Vagina (tissue), 2 donors: ENCODE results near the gene MST1R. TPM values are rescaled to one million over a fixed set of nuclear protein-coding genes. Genes with fewer than 3 reads are reported as not detected.
A peak's percentile ranks its signal among the peaks of the same experiment; 100 is the strongest.
"Not testable (repeated sequence)": the region's sequence is repeated elsewhere in the genome, so short reads cannot be mapped to it uniquely, and the experiment has no call there.

Source experiments
- DNase-seq, 2 donors: peaks; one replicate each; pipeline ENCODE4 v3.0.0-alpha.2; 2017; ENCODE audit errors: extremely low spot score in 2 of 2
- H3K27ac ChIP-seq: fragments of 200-600 bp; sonication (generic); one replicate; pipeline ENCODE4 v1.5.1; 2019
- H3K27me3 ChIP-seq: fragments of 200-600 bp; sonication (generic); one replicate; pipeline ENCODE4 v1.5.1; 2019
- H3K36me3 ChIP-seq, 2 donors: fragments of 200-600 bp; sonication (generic); one replicate each; pipeline ENCODE4 v1.5.1; 2017 to 2019
- H3K4me1 ChIP-seq: fragments of 200-600 bp; sonication (generic); one replicate; pipeline ENCODE4 v1.5.1; 2019
- H3K4me3 ChIP-seq, 2 donors: fragments of 200-600 bp; sonication (generic); 1 replicate in 1 of 2; 2 replicates in 1 of 2; pipeline ENCODE4 v1.5.1; 2016 to 2019
- H3K9me3 ChIP-seq: fragments of 200-600 bp; sonication (generic); one replicate; pipeline ENCODE4 v1.5.1; 2019
- CTCF ChIP-seq, 3 experiments: fragments of 450-650 bp in 2 of 3; fragments of 200-600 bp in 1 of 3; sonication (generic) in 1 of 3; IDR thresholded peaks; one replicate each; pipeline ENCODE4 v1.5.1; 2017 to 2019; ENCODE audit warnings: antibody characterized with exemption in 3 of 3, mild to moderate bottlenecking in 2 of 3, moderate library complexity in 2 of 3
- POLR2A ChIP-seq, 2 donors: fragments of 450-650 bp; IDR thresholded peaks; one replicate each; pipeline ENCODE4 v1.6.1; 2017; ENCODE audit warnings: antibody characterized with exemption in 2 of 2, mild to moderate bottlenecking in 2 of 2, moderate library complexity in 2 of 2
- POLR2AphosphoS5 ChIP-seq, 2 donors: sonication (generic); formaldehyde crosslinking; IDR thresholded peaks; one replicate each; pipeline ENCODE4 v1.9.0; 2017; ENCODE audit warnings: antibody characterized with exemption in 2 of 2, mild to moderate bottlenecking in 2 of 2, low read depth in 1 of 2; ENCODE audit not compliant: insufficient read depth in 1 of 2
- intact Hi-C: fragments of 100-400 bp; cut with DNase I; formaldehyde crosslinking; loops from one replicate; pipeline ENCODE4 v1.15.1; 2023
- total RNA-seq: library from RNA; depleted of rRNA; stranded (reverse); fragments of >200 nt; gene quantifications from one replicate; pipeline ENCODE4 v1.2.3, GENCODE V29; 2016

The MST1R gene
- total RNA-seq, 1 donor from 2014 or later, result 38.1 TPM

- Histone ChIP-seq H3K9me3 (no peaks in the 10 kb centered on the region), H3K27ac (peak within 1 kb of the TSS; percentile 84), H3K27me3 (no peaks in the 10 kb centered on the region), H3K36me3 (no peaks in the 10 kb centered on the region), H3K4me3 (peak within 1 kb of the TSS; percentile 60 to 79), H3K4me1 (peaks cover 27% of the 10 kb centered on the region)
- intact Hi-C loops, result no loop called here
- DNase-seq, result peak; percentile 97 to 98
- TF ChIP-seq POLR2A (IDR thresholded peaks at IDR 0.05) (peak in 1 of 2 donors; percentile 65), POLR2AphosphoS5 (IDR thresholded peaks at IDR 0.05; ENCODE audit: insufficient read depth in 1 of 2, low read depth in 1 of 2) (peak; percentile 98), CTCF (IDR thresholded peaks at IDR 0.05) (no peak)
Observed at GRCh38 chr3:49939858-49940666, 36.4 kb upstream of the MST1R start, which contains the start of gene RBM6. RBM6 (plus strand) TSS chr3:49940150; CDS start chr3:49962642, 22,492 bp downstream.

DNA sequence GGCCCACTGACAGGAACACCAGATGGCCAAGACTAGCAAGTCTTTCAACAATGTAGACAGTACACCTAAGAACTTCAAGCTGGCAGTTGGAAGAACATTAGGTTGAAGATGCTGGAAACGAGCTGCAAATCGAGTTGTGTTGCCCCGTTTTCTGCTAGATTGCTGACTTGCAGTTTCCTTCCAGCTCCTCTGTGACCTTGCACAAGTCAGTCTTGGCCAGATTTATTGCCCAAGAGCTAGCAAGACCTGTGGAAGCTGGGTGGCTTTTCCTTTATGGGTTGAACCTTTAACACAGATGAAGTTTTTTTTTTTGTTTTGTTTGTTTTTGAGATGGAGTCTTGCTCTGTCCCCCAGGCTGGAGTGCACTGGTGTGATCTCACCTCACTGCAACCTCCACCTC is 33.4 kb upstream of the MST1R start:
- TF ChIP-seq POLR2AphosphoS5 (IDR thresholded peaks at IDR 0.05; ENCODE audit: insufficient read depth in 1 of 2, low read depth in 1 of 2) (no peak), CTCF (IDR thresholded peaks at IDR 0.05) (no peak), POLR2A (IDR thresholded peaks at IDR 0.05) (no peak)
- intact Hi-C loops, result no loop called here
- peaks cover 15% of the 10 kb centered on the region for H3K4me1 ChIP-seq
- H3K27me3 ChIP-seq, result no peaks in the 10 kb centered on the region
- H3K27ac ChIP-seq, result no peak overlapping the region
- no peaks in the 10 kb centered on the region for H3K9me3 ChIP-seq
- H3K36me3 ChIP-seq, result no peaks in the 10 kb centered on the region
- H3K4me3 ChIP-seq, result no peak overlapping the region
- DNase-seq, result no peak

- DNase-seq, H3K9me3 ChIP-seq, H3K27ac ChIP-seq, H3K4me3 ChIP-seq, H3K36me3 ChIP-seq, H3K27me3 ChIP-seq, intact Hi-C loops: not testable (repeated sequence)
- H3K4me1 ChIP-seq, result peaks cover 23% of the 10 kb centered on the region
Observed at GRCh38 chr3:49932281-49932680, 28.6 kb upstream of the MST1R start.

DNA sequence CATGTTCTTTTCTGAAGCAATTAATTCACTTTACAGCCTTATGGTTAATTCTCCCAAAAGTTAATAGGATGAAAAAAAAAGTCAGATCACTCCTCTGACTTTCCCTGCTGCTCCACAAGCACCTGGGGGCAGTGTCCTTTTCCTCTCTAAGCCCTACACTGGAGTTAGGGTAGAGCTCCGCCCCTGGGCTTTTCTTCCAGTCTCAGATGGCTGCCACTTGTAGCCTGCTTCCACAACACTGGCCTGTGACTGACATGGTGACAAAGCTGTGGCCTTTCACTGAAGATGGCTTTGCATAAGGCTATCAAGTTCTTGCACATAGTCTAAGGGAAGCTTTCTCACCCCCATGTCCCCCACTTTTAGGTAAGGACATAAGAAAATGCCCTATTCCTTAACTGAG is 27.2 kb upstream of the MST1R start:
- intact Hi-C loops, result no loop called here
- Histone ChIP-seq H3K4me1 (peaks cover 23% of the 10 kb centered on the region), H3K4me3 (no peak overlapping the region), H3K27ac (peak overlapping the region; percentile 84), H3K9me3 (no peaks in the 10 kb centered on the region), H3K27me3 (no peaks in the 10 kb centered on the region), H3K36me3 (no peaks in the 10 kb centered on the region)
- TF ChIP-seq POLR2AphosphoS5 (IDR thresholded peaks at IDR 0.05; ENCODE audit: insufficient read depth in 1 of 2, low read depth in 1 of 2) (no peak), CTCF (IDR thresholded peaks at IDR 0.05) (no peak), POLR2A (IDR thresholded peaks at IDR 0.05) (no peak)
- no peak for DNase-seq

GRCh38 chr3:49930168-49930690 is 26.6 kb upstream of the MST1R start:
- Histone ChIP-seq H3K4me3 (peak overlapping the region; percentile 55 to 82), H3K27me3 (no peaks in the 10 kb centered on the region), H3K27ac (peak overlapping the region; percentile 84), H3K9me3 (no peaks in the 10 kb centered on the region), H3K4me1 (peaks cover 23% of the 10 kb centered on the region), H3K36me3 (no peaks in the 10 kb centered on the region)
- intact Hi-C loops, result no loop called here
- no peak for DNase-seq
- no peak for TF ChIP-seq POLR2AphosphoS5 (IDR thresholded peaks at IDR 0.05; ENCODE audit: insufficient read depth in 1 of 2, low read depth in 1 of 2)
- TF ChIP-seq CTCF (IDR thresholded peaks at IDR 0.05), result no peak
- TF ChIP-seq POLR2A (IDR thresholded peaks at IDR 0.05), result no peak
